C4-2B (cell line): ENCODE data around the gene SDR39U1.

ENCODE experiments used
- ZFX ChIP-seq: fragments of 450-650 bp; IDR thresholded peaks from 2 replicates; pipeline ENCODE4 v1.6.1; 2017
- TF ChIP-seq, protein P1 (sequence below): fragments of 450-650 bp; conservative IDR thresholded peaks from 2 replicates; pipeline ENCODE4 v1.5.1; 2017; ENCODE audit warnings: mild to moderate bottlenecking

DNA sequence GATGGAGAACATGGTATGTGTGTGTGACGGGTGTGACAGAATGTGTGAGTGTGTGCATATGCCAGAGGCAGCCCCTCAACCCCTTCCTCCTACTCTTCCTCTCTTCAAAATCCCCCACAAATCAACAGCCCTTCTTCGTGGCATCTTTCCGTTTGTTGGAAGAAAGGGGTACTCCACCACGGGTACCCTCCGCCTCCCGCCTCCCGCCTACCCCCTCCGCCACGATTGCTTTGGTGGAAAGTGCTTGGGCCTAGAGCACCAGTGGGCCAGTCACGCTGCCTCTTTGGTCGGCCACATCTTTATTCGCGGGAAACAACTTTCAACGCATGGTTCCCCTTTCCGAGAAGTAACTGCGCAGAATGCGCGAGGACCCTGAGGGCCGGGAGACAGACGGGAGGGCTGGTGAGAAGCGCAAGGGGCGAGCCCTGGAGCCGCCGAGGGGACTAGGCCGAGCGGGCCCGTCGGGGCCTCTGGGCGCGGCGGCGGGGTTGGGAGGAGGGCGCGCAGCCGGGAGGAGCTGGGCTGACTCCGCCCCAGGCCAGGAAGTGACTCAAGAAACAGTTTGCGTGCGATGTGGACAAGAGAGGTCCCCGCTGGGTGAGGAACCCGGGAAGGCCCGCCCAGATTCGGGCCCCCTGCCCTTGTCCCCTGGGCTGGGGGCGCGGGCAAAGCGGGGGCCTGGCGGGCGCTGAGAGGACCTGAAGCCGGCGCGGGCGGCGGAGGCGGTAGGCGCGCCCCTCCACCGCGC, 13.0 kb downstream of the SDR39U1 start, which contains the start of the genes CBLN3 and KHNYN:
- TF ChIP-seq, protein P1, sequence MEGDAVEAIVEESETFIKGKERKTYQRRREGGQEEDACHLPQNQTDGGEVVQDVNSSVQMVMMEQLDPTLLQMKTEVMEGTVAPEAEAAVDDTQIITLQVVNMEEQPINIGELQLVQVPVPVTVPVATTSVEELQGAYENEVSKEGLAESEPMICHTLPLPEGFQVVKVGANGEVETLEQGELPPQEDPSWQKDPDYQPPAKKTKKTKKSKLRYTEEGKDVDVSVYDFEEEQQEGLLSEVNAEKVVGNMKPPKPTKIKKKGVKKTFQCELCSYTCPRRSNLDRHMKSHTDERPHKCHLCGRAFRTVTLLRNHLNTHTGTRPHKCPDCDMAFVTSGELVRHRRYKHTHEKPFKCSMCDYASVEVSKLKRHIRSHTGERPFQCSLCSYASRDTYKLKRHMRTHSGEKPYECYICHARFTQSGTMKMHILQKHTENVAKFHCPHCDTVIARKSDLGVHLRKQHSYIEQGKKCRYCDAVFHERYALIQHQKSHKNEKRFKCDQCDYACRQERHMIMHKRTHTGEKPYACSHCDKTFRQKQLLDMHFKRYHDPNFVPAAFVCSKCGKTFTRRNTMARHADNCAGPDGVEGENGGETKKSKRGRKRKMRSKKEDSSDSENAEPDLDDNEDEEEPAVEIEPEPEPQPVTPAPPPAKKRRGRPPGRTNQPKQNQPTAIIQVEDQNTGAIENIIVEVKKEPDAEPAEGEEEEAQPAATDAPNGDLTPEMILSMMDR: no peak
- TF ChIP-seq ZFX: peak; percentile 95
